Liver (tissue), 9 donors: ENCODE results near the gene BID. TPM values are rescaled to one million over a fixed set of nuclear protein-coding genes. Genes with fewer than 3 reads are reported as not detected.

Experiments used
- DNase-seq: peaks from one replicate; pipeline ENCODE4 v3.0.0-alpha.2; 2017; ENCODE audit warnings: low spot score
- H3K27ac ChIP-seq, 2 donors: one replicate each; pipeline ENCODE4 v1.7.0; 2013; ENCODE audit warnings: inconsistent platforms in 2 of 2, low read length in 2 of 2, control low read depth in 1 of 2, low read depth in 1 of 2, mild to moderate bottlenecking in 1 of 2
- H3K27me3 ChIP-seq, 4 donors: one replicate each; pipeline versions ENCODE4 v1.6.1 to v1.7.0; 2013; ENCODE audit warnings: low read length in 3 of 4, inconsistent platforms in 1 of 4, mild to moderate bottlenecking in 1 of 4, moderate library complexity in 1 of 4; ENCODE audit not compliant: control insufficient read depth in 4 of 4, insufficient read depth in 4 of 4
- H3K36me3 ChIP-seq, 4 donors: one replicate each; pipeline versions ENCODE4 v1.6.1 to v1.7.0; 2013; ENCODE audit warnings: low read length in 3 of 4, mild to moderate bottlenecking in 3 of 4, low read depth in 1 of 4, moderate library complexity in 1 of 4; ENCODE audit not compliant: control insufficient read depth in 4 of 4, insufficient read depth in 3 of 4
- H3K4me1 ChIP-seq, 4 donors: one replicate each; pipeline versions ENCODE4 v1.6.1 to v1.7.0; 2013; ENCODE audit warnings: low read length in 3 of 4, mild to moderate bottlenecking in 3 of 4, moderate library complexity in 1 of 4; ENCODE audit not compliant: control insufficient read depth in 4 of 4, insufficient read depth in 4 of 4
- H3K4me3 ChIP-seq, 3 donors: one replicate each; pipeline versions ENCODE4 v1.6.1 to v1.7.0; 2013; ENCODE audit warnings: low read length in 3 of 3, control low read depth in 1 of 3, low read depth in 1 of 3, mild to moderate bottlenecking in 1 of 3
- H3K9ac ChIP-seq, 2 donors: one replicate each; pipeline ENCODE4 v1.7.0; 2013; ENCODE audit warnings: low read length in 2 of 2, mild to moderate bottlenecking in 2 of 2, moderate library complexity in 2 of 2, control low read depth in 1 of 2, low read depth in 1 of 2
- H3K9me3 ChIP-seq, 4 donors: one replicate each; pipeline versions ENCODE4 v1.6.1 to v1.7.0; 2013; ENCODE audit warnings: low read length in 3 of 4; ENCODE audit not compliant: control insufficient read depth in 4 of 4
- ATF3 ChIP-seq: IDR thresholded peaks from 2 replicates; pipeline ENCODE4 v1.6.1; 2016; ENCODE audit warnings: antibody characterized with exemption
- CTCF ChIP-seq: fragments of 150-350 bp; IDR thresholded peaks from 2 replicates; pipeline ENCODE4 v1.5.1; 2017; ENCODE audit warnings: improper control_type of control experiment, low read depth, low read length; ENCODE audit not compliant: missing input control
- EGR1 ChIP-seq, 2 donors: IDR thresholded peaks; 2 replicates each; pipeline ENCODE4 v1.6.1; 2016 to 2018; ENCODE audit warnings: antibody characterized with exemption in 2 of 2, low read depth in 2 of 2
- FOXA1 ChIP-seq: IDR thresholded peaks from 2 replicates; pipeline ENCODE4 v1.6.1; 2016; ENCODE audit warnings: antibody characterized with exemption
- FOXA2 ChIP-seq: IDR thresholded peaks from 2 replicates; pipeline ENCODE4 v1.6.1; 2016; ENCODE audit warnings: antibody characterized with exemption
- GABPA ChIP-seq, 2 donors: IDR thresholded peaks in 1 of 2; conservative IDR thresholded peaks in 1 of 2; 2 replicates each; pipeline ENCODE4 v1.6.1; 2016; ENCODE audit warnings: antibody characterized with exemption in 2 of 2, mild to moderate bottlenecking in 1 of 2, moderate library complexity in 1 of 2
- HNF4A ChIP-seq, 2 donors: conservative IDR thresholded peaks; 2 replicates each; pipeline ENCODE4 v1.6.1; 2016; ENCODE audit warnings: antibody characterized with exemption in 2 of 2, mild to moderate bottlenecking in 2 of 2
- HNF4G ChIP-seq: IDR thresholded peaks from 2 replicates; pipeline ENCODE4 v1.6.1; 2016; ENCODE audit warnings: antibody characterized with exemption
- JUND ChIP-seq, 2 donors: IDR thresholded peaks; 2 replicates each; pipeline ENCODE4 v1.6.1; 2016; ENCODE audit warnings: antibody characterized with exemption in 2 of 2
- MAX ChIP-seq: IDR thresholded peaks from 2 replicates; pipeline ENCODE4 v1.6.1; 2016; ENCODE audit warnings: antibody characterized with exemption
- NR2F2 ChIP-seq: IDR thresholded peaks from 2 replicates; pipeline ENCODE4 v1.6.1; 2016; ENCODE audit warnings: antibody characterized with exemption
- RAD21 ChIP-seq, 2 donors: IDR thresholded peaks; 2 replicates each; pipeline ENCODE4 v1.6.1; 2016; ENCODE audit warnings: antibody characterized with exemption in 2 of 2, mild to moderate bottlenecking in 2 of 2
- REST ChIP-seq: IDR thresholded peaks from 2 replicates; pipeline ENCODE4 v1.6.1; 2016; ENCODE audit warnings: antibody characterized with exemption, mild to moderate bottlenecking
- RXRA ChIP-seq, 2 donors: IDR thresholded peaks; 2 replicates each; pipeline ENCODE4 v1.6.1; 2017 to 2018; ENCODE audit warnings: antibody characterized with exemption in 2 of 2, mild to moderate bottlenecking in 1 of 2
- SP1 ChIP-seq: IDR thresholded peaks from 2 replicates; pipeline ENCODE4 v1.6.1; 2018; ENCODE audit warnings: antibody characterized with exemption, mild to moderate bottlenecking
- TAF1 ChIP-seq: conservative IDR thresholded peaks from 2 replicates; pipeline ENCODE4 v1.6.1; 2016; ENCODE audit warnings: antibody characterized with exemption, mild to moderate bottlenecking
- YY1 ChIP-seq: IDR thresholded peaks from 2 replicates; pipeline ENCODE4 v1.6.1; 2016; ENCODE audit warnings: antibody characterized with exemption, mild to moderate bottlenecking
- ZBTB33 ChIP-seq: IDR thresholded peaks from 2 replicates; pipeline ENCODE4 v1.6.1; 2016; ENCODE audit warnings: antibody characterized with exemption
- WGBS: extraction: QIAGEN DNeasy Blood & Tissue Kit; methylation state at CpG from one replicate; pipeline ENCODE4 v1.1.7; 2013; 5-methylcytosine and 5-hydroxymethylcytosine counted together
- polyA plus RNA-seq, 2 donors: library from polyadenylated mRNA; stranded (reverse) in 1 of 2; unstranded in 1 of 2; fragments of 200-250 nt in 1 of 2; fragments of >200 nt in 1 of 2; fragmentation: Nextera tagmentation in 1 of 2; extraction: Ambion mirVana in 1 of 2; gene quantifications; one replicate each; pipeline versions ENCODE4 v1.2.1 to v1.2.3, GENCODE V29; 2013 to 2015
- total RNA-seq, 2 donors: library from RNA; depleted of rRNA; stranded (reverse); fragments of >200 nt; gene quantifications; one replicate each; pipeline ENCODE4 v1.2.3, GENCODE V29; 2014
- donor health status: healthy.
- donor health status: healthy.
- donor health status: healthy.
- donor health status: healthy.
- donor health status: healthy.

Gene BID
- total and polyA plus RNA-seq, 4 donors: 28.7 to 66.9 (median 52.6) TPM

GRCh38 chr22:17816649-17817048, 42.4 kb upstream of the BID start:
- TF ChIP-seq RXRA (IDR thresholded peaks at IDR 0.05): no peak
- no peak for TF ChIP-seq NR2F2
- no peak for TF ChIP-seq CTCF
- TF ChIP-seq SP1: no peak
- no peak for TF ChIP-seq FOXA2
- TF ChIP-seq MAX: no peak
- no peak for TF ChIP-seq RAD21 (IDR thresholded peaks at IDR 0.05)
- no peak for TF ChIP-seq ATF3
- TF ChIP-seq HNF4G: no peak
- no peak for TF ChIP-seq TAF1
- no peak for TF ChIP-seq REST
- TF ChIP-seq ZBTB33: no peak
- no peak for TF ChIP-seq EGR1 (IDR thresholded peaks at IDR 0.05; ENCODE audit: low read depth in 2 of 2)
- TF ChIP-seq GABPA (IDR thresholded peaks at IDR 0.05 in 1 of 2, conservative IDR thresholded peaks at IDR 0.05 in 1 of 2): no peak
- no peak for TF ChIP-seq FOXA1
- TF ChIP-seq HNF4A (conservative IDR thresholded peaks at IDR 0.05): no peak
- TF ChIP-seq YY1: no peak
- TF ChIP-seq JUND (IDR thresholded peaks at IDR 0.05): no peak
- H3K4me1 ChIP-seq: no peaks in the 10 kb centered on the region
- H3K36me3 ChIP-seq: peaks cover 22 to 75% (median 34%) of the 10 kb centered on the region in 4 donors
- H3K4me3 ChIP-seq: no peak overlapping the region
- no peaks in the 10 kb centered on the region for H3K9me3 ChIP-seq
- WGBS: 90% methylated on average over 14 of the region's 14 CpGs
- H3K9ac ChIP-seq: no peak overlapping the region
- H3K27me3 ChIP-seq: no peaks in the 10 kb centered on the region
- DNase-seq: no peak
- H3K27ac ChIP-seq: no peak overlapping the region
